SJCRH30 (cell line): ENCODE results near the gene L3MBTL3. TPM values are rescaled to one million over a fixed set of nuclear protein-coding genes. Genes with fewer than 3 reads are reported as not detected.

Experiments
- DNase-seq, 2 experiments: peaks; one replicate each; pipeline ENCODE4 v3.0.0-alpha.2; 2015 to 2020
- H3K27ac ChIP-seq: fragments of 250-450 bp; sonication (Bioruptor Pico); 2 replicates; pipeline ENCODE4 v1.5.1; 2020; ENCODE audit warnings: mild to moderate bottlenecking, moderate library complexity
- H3K27me3 ChIP-seq: fragments of 250-450 bp; sonication (Bioruptor Pico); 2 replicates; pipeline ENCODE4 v1.5.1; 2020; ENCODE audit warnings: mild to moderate bottlenecking, moderate library complexity
- H3K36me3 ChIP-seq: fragments of 250-450 bp; sonication (Bioruptor Pico); 2 replicates; pipeline ENCODE4 v1.5.1; 2020; ENCODE audit warnings: mild to moderate bottlenecking, moderate library complexity
- H3K4me1 ChIP-seq: fragments of 250-450 bp; sonication (Bioruptor Pico); 2 replicates; pipeline ENCODE4 v1.5.1; 2020; ENCODE audit warnings: mild to moderate bottlenecking, moderate library complexity
- H3K4me3 ChIP-seq: fragments of 250-450 bp; sonication (Bioruptor Pico); 2 replicates; pipeline ENCODE4 v1.5.1; 2020; ENCODE audit warnings: mild to moderate bottlenecking, moderate library complexity
- H3K9me3 ChIP-seq: fragments of 250-450 bp; sonication (Bioruptor Pico); replicated peaks from 2 replicates; pipeline ENCODE4 v1.5.1; 2020; ENCODE audit warnings: mild to moderate bottlenecking, moderate library complexity
- total RNA-seq: library from RNA; depleted of rRNA; stranded (reverse); fragments of >200 nt; shearing (Covaris generic); gene quantifications from 2 replicates; pipeline ENCODE4 v1.2.3, GENCODE V29; 2014

L3MBTL3 gene
- total RNA-seq, 1 experiment from 2014 or later: 9.8 TPM

GRCh38 chr6:130043344-130043743, 25.0 kb downstream of the L3MBTL3 start:
- Histone ChIP-seq H3K4me3 (no peak overlapping the region), H3K27me3 (no peaks in the 10 kb centered on the region), H3K27ac (no peak overlapping the region), H3K36me3 (no peaks in the 10 kb centered on the region), H3K4me1 (no peaks in the 10 kb centered on the region), H3K9me3 (no peaks in the 10 kb centered on the region)
- no peak for DNase-seq

GRCh38 chr6:130045622-130046021, 27.2 kb downstream of the L3MBTL3 start:
- H3K4me3 ChIP-seq: no peak overlapping the region
- no peak for DNase-seq
- H3K4me1 ChIP-seq: no peaks in the 10 kb centered on the region
- H3K9me3 ChIP-seq: no peaks in the 10 kb centered on the region
- H3K36me3 ChIP-seq: no peaks in the 10 kb centered on the region
- no peaks in the 10 kb centered on the region for H3K27me3 ChIP-seq
- H3K27ac ChIP-seq: no peak overlapping the region

GRCh38 chr6:130046671-130047070, 28.3 kb downstream of the L3MBTL3 start:
- H3K36me3 ChIP-seq: no peaks in the 10 kb centered on the region

GRCh38 chr6:130047088-130047995, 29.0 kb downstream of the L3MBTL3 start:
- no peak overlapping the region for H3K27ac ChIP-seq
- DNase-seq: no peak

More at GRCh38 chr6:130046671-130047070, 28.3 kb downstream of the L3MBTL3 start:
- no peaks in the 10 kb centered on the region for H3K4me1 ChIP-seq
- no peak overlapping the region for H3K27ac ChIP-seq
- no peak overlapping the region for H3K4me3 ChIP-seq
- no peaks in the 10 kb centered on the region for H3K9me3 ChIP-seq
- no peaks in the 10 kb centered on the region for H3K27me3 ChIP-seq
- no peak for DNase-seq

GRCh38 chr6:130050230-130050629, 31.8 kb downstream of the L3MBTL3 start:
- H3K27ac ChIP-seq: no peak overlapping the region
- H3K4me3 ChIP-seq: no peak overlapping the region
- H3K4me1 ChIP-seq: no peaks in the 10 kb centered on the region
- no peaks in the 10 kb centered on the region for H3K9me3 ChIP-seq
- peaks cover 5% of the 10 kb centered on the region; the same call in 1 of the 2 replicates for H3K36me3 ChIP-seq
- no peak for DNase-seq
- no peaks in the 10 kb centered on the region for H3K27me3 ChIP-seq

More at GRCh38 chr6:130047088-130047995, 29.0 kb downstream of the L3MBTL3 start:
- H3K4me3 ChIP-seq: no peak overlapping the region
- H3K36me3 ChIP-seq: no peaks in the 10 kb centered on the region
- H3K4me1 ChIP-seq: no peaks in the 10 kb centered on the region
- H3K9me3 ChIP-seq: no peaks in the 10 kb centered on the region
- no peaks in the 10 kb centered on the region for H3K27me3 ChIP-seq

- no peaks in the 10 kb centered on the region for H3K27me3 ChIP-seq
- H3K9me3 ChIP-seq: no peaks in the 10 kb centered on the region
- H3K4me3 ChIP-seq: no peak overlapping the region
- H3K4me1 ChIP-seq: no peaks in the 10 kb centered on the region
- H3K36me3 ChIP-seq: peaks cover 5% of the 10 kb centered on the region; the same call in 1 of the 2 replicates
- DNase-seq: no peak
- H3K27ac ChIP-seq: no peak overlapping the region
Observed at GRCh38 chr6:130054725-130055124, 36.3 kb downstream of the L3MBTL3 start.

- H3K4me1 ChIP-seq: no peaks in the 10 kb centered on the region
- no peaks in the 10 kb centered on the region for H3K27me3 ChIP-seq
- peaks cover 5% of the 10 kb centered on the region; the same call in 1 of the 2 replicates for H3K36me3 ChIP-seq
- H3K9me3 ChIP-seq: no peaks in the 10 kb centered on the region
- no peak overlapping the region for H3K27ac ChIP-seq
- H3K4me3 ChIP-seq: no peak overlapping the region
- no peak for DNase-seq
Observed at GRCh38 chr6:130055271-130055670, 36.9 kb downstream of the L3MBTL3 start.

- peaks cover 5% of the 10 kb centered on the region; the same call in 1 of the 2 replicates for H3K36me3 ChIP-seq
- no peak for DNase-seq
- H3K9me3 ChIP-seq: no peaks in the 10 kb centered on the region
Observed at GRCh38 chr6:130057495-130057894, 39.1 kb downstream of the L3MBTL3 start.

GRCh38 chr6:130063806-130064205, 45.4 kb downstream of the L3MBTL3 start:
- no peak for DNase-seq
- no peak overlapping the region for H3K27ac ChIP-seq
- no peaks in the 10 kb centered on the region for H3K27me3 ChIP-seq
- H3K4me1 ChIP-seq: no peaks in the 10 kb centered on the region
- peaks cover 4% of the 10 kb centered on the region; the same call in 1 of the 2 replicates for H3K36me3 ChIP-seq
- no peaks in the 10 kb centered on the region for H3K9me3 ChIP-seq
- no peak overlapping the region for H3K4me3 ChIP-seq

More at GRCh38 chr6:130057495-130057894, 39.1 kb downstream of the L3MBTL3 start:
- no peaks in the 10 kb centered on the region for H3K4me1 ChIP-seq
- no peaks in the 10 kb centered on the region for H3K27me3 ChIP-seq
- no peak overlapping the region for H3K4me3 ChIP-seq
- H3K27ac ChIP-seq: no peak overlapping the region

GRCh38 chr6:130065609-130066156, 47.3 kb downstream of the L3MBTL3 start:
- Histone ChIP-seq H3K9me3 (no peaks in the 10 kb centered on the region), H3K36me3 (peaks cover 4% of the 10 kb centered on the region; the same call in 1 of the 2 replicates), H3K4me1 (no peaks in the 10 kb centered on the region), H3K27ac (no peak overlapping the region), H3K27me3 (no peaks in the 10 kb centered on the region), H3K4me3 (no peak overlapping the region)
- DNase-seq: no peak

GRCh38 chr6:130069485-130069884, 51.1 kb downstream of the L3MBTL3 start:
- H3K27me3 ChIP-seq: no peaks in the 10 kb centered on the region
- no peaks in the 10 kb centered on the region for H3K4me1 ChIP-seq
- H3K4me3 ChIP-seq: no peak overlapping the region
- H3K27ac ChIP-seq: no peak overlapping the region
- DNase-seq: no peak
- H3K36me3 ChIP-seq: peaks cover 4% of the 10 kb centered on the region; the same call in 1 of the 2 replicates
- H3K9me3 ChIP-seq: no peaks in the 10 kb centered on the region

- Histone ChIP-seq H3K36me3 (peaks cover 4% of the 10 kb centered on the region; the same call in 1 of the 2 replicates), H3K9me3 (no peaks in the 10 kb centered on the region), H3K4me1 (no peaks in the 10 kb centered on the region), H3K27me3 (no peaks in the 10 kb centered on the region), H3K27ac (no peak overlapping the region), H3K4me3 (no peak overlapping the region)
- DNase-seq: no peak
Observed at GRCh38 chr6:130070326-130070725, 51.9 kb downstream of the L3MBTL3 start.

- Histone ChIP-seq H3K4me1 (no peaks in the 10 kb centered on the region), H3K36me3 (peaks cover 4% of the 10 kb centered on the region; the same call in 1 of the 2 replicates), H3K4me3 (no peak overlapping the region), H3K27me3 (no peaks in the 10 kb centered on the region), H3K27ac (no peak overlapping the region), H3K9me3 (no peaks in the 10 kb centered on the region)
- DNase-seq: peak in 1 of 2 experiments; percentile 6
Observed at GRCh38 chr6:130070792-130071191, 52.4 kb downstream of the L3MBTL3 start.

GRCh38 chr6:130075879-130076460, 57.6 kb downstream of the L3MBTL3 start:
- H3K36me3 ChIP-seq: no peaks in the 10 kb centered on the region; the same call in 1 of the 2 replicates
- DNase-seq: no peak
- H3K27me3 ChIP-seq: no peaks in the 10 kb centered on the region
- no peak overlapping the region for H3K27ac ChIP-seq
- no peaks in the 10 kb centered on the region for H3K9me3 ChIP-seq
- no peak overlapping the region for H3K4me3 ChIP-seq
- no peaks in the 10 kb centered on the region for H3K4me1 ChIP-seq

GRCh38 chr6:130076512-130076911, 58.1 kb downstream of the L3MBTL3 start:
- no peaks in the 10 kb centered on the region for H3K27me3 ChIP-seq
- H3K36me3 ChIP-seq: no peaks in the 10 kb centered on the region; the same call in 1 of the 2 replicates
- no peak overlapping the region for H3K27ac ChIP-seq
- no peak overlapping the region for H3K4me3 ChIP-seq
- DNase-seq: peak in 1 of 2 experiments; percentile 3
- H3K4me1 ChIP-seq: no peaks in the 10 kb centered on the region
- H3K9me3 ChIP-seq: no peaks in the 10 kb centered on the region
